GM21576 (cell line): ENCODE data around the gene TUBGCP2.
"Not testable (repeated sequence)": the region's sequence is repeated elsewhere in the genome, so short reads cannot be mapped to it uniquely, and the experiment has no call there.

Experiments
- ATAC-seq: cut with Tn5 transposase; IDR thresholded peaks from one replicate; pipeline ENCODE4 v1.9.1; 2021; ENCODE audit warnings: mild to moderate bottlenecking, moderate library complexity; ENCODE audit not compliant: unreplicated experiment

Gene TUBGCP2

GRCh38 chr10:133235265-133235855, 73.3 kb downstream of the TUBGCP2 start:
- ATAC-seq: no peak

- ATAC-seq: not testable (repeated sequence)
Observed at GRCh38 chr10:133234796-133235195, 73.9 kb downstream of the TUBGCP2 start.

- no peak for ATAC-seq
Observed at GRCh38 chr10:133231946-133232574, 76.6 kb downstream of the TUBGCP2 start.

GRCh38 chr10:133231244-133231945, 77.3 kb downstream of the TUBGCP2 start:
- ATAC-seq: no peak

GRCh38 chr10:133230387-133231195, 78.1 kb downstream of the TUBGCP2 start:
- no peak for ATAC-seq

GRCh38 chr10:133230044-133230361, 78.7 kb downstream of the TUBGCP2 start, which contains the start of gene UTF1:
Gene UTF1 (plus strand): TSS chr10:133230217. CDS start chr10:133230289, 72 bp downstream.
- no peak for ATAC-seq

- ATAC-seq: no peak
Observed at GRCh38 chr10:133229265-133230043, 79.2 kb downstream of the TUBGCP2 start.
